CD4-positive, CD25-positive, alpha-beta regulatory T cell (primary cell): ENCODE data around the gene BHLHE40. TPM values are rescaled to one million over a fixed set of nuclear protein-coding genes. Genes with fewer than 3 reads are reported as not detected.

Experiments used
- ATAC-seq, 2 donors: fragments of 150-1000 bp; cut with Tn5 transposase; one replicate each; pipeline ENCODE4 v1.10.0; 2021; ENCODE audit warnings: low read depth in 2 of 2, moderate number of reproducible peaks in 2 of 2, moderate library complexity in 1 of 2
- DNase-seq, 3 donors: peaks; one replicate each; pipeline versions ENCODE4 v3.0.0 to v3.0.0-alpha.2; 2012 to 2022; ENCODE audit warnings: mixed read lengths in 1 of 3
- H3K27ac ChIP-seq: one replicate; pipeline ENCODE4 v1.7.0; 2013; ENCODE audit warnings: mild to moderate bottlenecking, low read length; ENCODE audit not compliant: insufficient read depth, poor library complexity, severe bottlenecking
- H3K27me3 ChIP-seq: one replicate; pipeline ENCODE4 v1.7.0; 2013; ENCODE audit warnings: low read length; ENCODE audit not compliant: control insufficient read depth, insufficient read depth
- H3K36me3 ChIP-seq: one replicate; pipeline ENCODE4 v1.7.0; 2013; ENCODE audit warnings: mild to moderate bottlenecking, low read length, moderate library complexity; ENCODE audit not compliant: control insufficient read depth, insufficient read depth
- H3K4me1 ChIP-seq: 2 replicates; pipeline ENCODE4 v1.7.0; 2013; ENCODE audit warnings: mild to moderate bottlenecking, low read length; ENCODE audit not compliant: insufficient read depth, control insufficient read depth, poor library complexity, severe bottlenecking
- H3K4me3 ChIP-seq: one replicate; pipeline ENCODE4 v1.7.0; 2013; ENCODE audit warnings: low read depth, mild to moderate bottlenecking, low read length, moderate library complexity
- H3K9me3 ChIP-seq, 2 experiments: 1 replicate in 1 of 2; 2 replicates in 1 of 2; pipeline ENCODE4 v1.7.0; 2013; ENCODE audit warnings: low read length in 2 of 2, mild to moderate bottlenecking in 1 of 2, moderate library complexity in 1 of 2; ENCODE audit not compliant: control insufficient read depth in 2 of 2
- H3K27ac Mint-ChIP-seq, 3 donors: one replicate each; pipeline ENCODE4 v1.8.0; 2020 to 2022; ENCODE audit warnings: mild to moderate bottlenecking in 3 of 3, mixed read lengths in 3 of 3, moderate library complexity in 2 of 3
- H3K27me3 Mint-ChIP-seq: one replicate; pipeline ENCODE4 v1.8.0; 2022; ENCODE audit warnings: mild to moderate bottlenecking, mixed read lengths
- H3K36me3 Mint-ChIP-seq: one replicate; pipeline ENCODE4 v1.8.0; 2020; ENCODE audit warnings: mixed read lengths
- H3K4me1 Mint-ChIP-seq, 4 donors: one replicate each; pipeline ENCODE4 v1.8.0; 2020 to 2022; ENCODE audit warnings: mixed read lengths in 4 of 4, mild to moderate bottlenecking in 1 of 4
- H3K4me3 Mint-ChIP-seq, 4 donors: one replicate each; pipeline ENCODE4 v1.8.0; 2020 to 2022; ENCODE audit warnings: mild to moderate bottlenecking in 4 of 4, mixed read lengths in 4 of 4, moderate library complexity in 3 of 4
- H3K9me3 Mint-ChIP-seq, 7 donors: one replicate each; pipeline ENCODE4 v1.8.0; 2020 to 2022; ENCODE audit warnings: mixed read lengths in 7 of 7, mild to moderate bottlenecking in 3 of 7, moderate library complexity in 2 of 7
- polyA plus RNA-seq, 4 donors: library from polyadenylated mRNA; unstranded; fragments of 300-500 nt; fragmentation: Illumina TruSeq; gene quantifications; one replicate each; pipeline ENCODE4 v1.2.3, GENCODE V29; 2021
- total RNA-seq: library from RNA; stranded (reverse); gene quantifications from one replicate; pipeline ENCODE4 v1.2.3, GENCODE V29; 2022

BHLHE40 gene
- total and polyA plus RNA-seq, 5 donors from 2014 or later: 0.65 to 44.4 (median 0.75) TPM

DNA sequence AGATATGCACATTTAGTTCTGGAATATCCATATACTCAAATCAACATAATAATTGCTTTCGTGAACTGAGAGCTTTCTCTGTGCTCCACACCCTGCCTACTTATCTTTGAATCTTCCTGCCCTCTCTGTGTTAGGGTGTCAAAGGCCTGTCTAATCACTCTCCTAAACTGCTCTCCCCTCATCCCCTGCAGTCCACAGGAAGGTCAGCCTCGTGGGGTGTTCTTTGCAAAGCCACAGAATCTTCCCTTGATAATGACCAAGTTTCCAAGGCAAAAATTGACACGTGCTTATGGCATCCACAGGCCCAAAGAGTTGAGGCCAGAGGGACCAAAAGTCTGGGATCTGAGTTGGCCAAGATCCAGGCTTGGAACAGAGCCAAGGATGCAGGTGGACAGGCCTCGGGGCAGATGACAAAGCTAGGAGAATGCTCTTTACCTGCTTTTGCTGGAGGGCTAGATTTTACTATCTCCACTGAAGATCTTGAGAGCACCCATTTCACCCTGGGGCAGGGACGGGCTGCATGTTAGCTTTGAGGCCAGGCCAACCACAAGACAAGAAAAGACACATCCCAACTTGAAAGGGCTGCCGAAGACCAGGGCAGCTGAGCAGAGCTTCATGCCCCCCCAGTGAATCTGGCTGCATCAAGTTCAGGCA lies 20.4 kb downstream of the BHLHE40 start:
- DNase-seq (no peak), ATAC-seq (no peak)
- Histone ChIP-seq H3K4me3 (no peak overlapping the region), H3K27me3 (no peaks in the 10 kb centered on the region), H3K4me1 (no peaks in the 10 kb centered on the region), H3K36me3 (no peaks in the 10 kb centered on the region), H3K9me3 (no peaks in the 10 kb centered on the region), H3K27ac (no peak overlapping the region)
- H3K27me3 Mint-ChIP-seq: no peaks in the 10 kb centered on the region
- no peaks in the 10 kb centered on the region for H3K36me3 Mint-ChIP-seq
- no peak overlapping the region for H3K27ac Mint-ChIP-seq
- no peaks in the 10 kb centered on the region for H3K9me3 Mint-ChIP-seq
- no peak overlapping the region for H3K4me3 Mint-ChIP-seq
- H3K4me1 Mint-ChIP-seq: no peaks in the 10 kb centered on the region

- Mint-ChIP-seq H3K27ac (peak overlapping the region in 1 of 3 donors; percentile 83), H3K9me3 (peaks cover 0 to 2% (median 0%) of the 10 kb centered on the region in 7 donors)
These were observed 21.9 kb downstream of the BHLHE40 start for GRCh38 chr3:5001135-5001534.

DNA sequence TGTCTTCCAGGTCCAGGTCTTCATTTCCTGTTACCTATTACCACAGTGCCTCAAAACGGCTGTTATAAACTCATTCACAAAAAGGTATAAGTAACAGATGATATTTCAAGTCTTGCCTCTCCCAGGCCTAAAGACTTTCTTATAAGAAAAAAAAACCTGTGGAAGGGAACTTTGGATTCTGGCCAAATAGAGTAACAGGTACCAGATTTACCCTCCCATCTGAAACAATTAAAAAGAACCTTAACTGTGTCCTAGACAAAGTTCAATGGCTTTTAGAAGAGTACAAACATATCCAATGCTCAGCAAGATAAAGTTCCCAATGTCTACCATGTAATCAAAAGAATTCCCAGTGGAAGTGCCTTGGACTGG lies 22.6 kb downstream of the BHLHE40 start:
- no peaks in the 10 kb centered on the region for H3K36me3 ChIP-seq
- Mint-ChIP-seq H3K27me3 (peaks cover 1% of the 10 kb centered on the region), H3K27ac (no peak overlapping the region), H3K4me3 (no peak overlapping the region), H3K36me3 (no peaks in the 10 kb centered on the region), H3K9me3 (peaks cover 0 to 2% (median 0%) of the 10 kb centered on the region in 7 donors), H3K4me1 (peaks cover 0 to 2% (median 2%) of the 10 kb centered on the region in 4 donors)
- ATAC-seq (no peak), DNase-seq (no peak)
- H3K4me1 ChIP-seq: peaks cover 3% of the 10 kb centered on the region
- no peak overlapping the region for H3K27ac ChIP-seq
- no peaks in the 10 kb centered on the region for H3K9me3 ChIP-seq
- no peak overlapping the region for H3K4me3 ChIP-seq
- H3K27me3 ChIP-seq: no peaks in the 10 kb centered on the region

More at GRCh38 chr3:5001135-5001534, 21.9 kb downstream of the BHLHE40 start:
- Histone ChIP-seq H3K36me3 (no peaks in the 10 kb centered on the region), H3K4me1 (no peaks in the 10 kb centered on the region), H3K4me3 (no peak overlapping the region), H3K27ac (no peak overlapping the region), H3K9me3 (no peaks in the 10 kb centered on the region), H3K27me3 (no peaks in the 10 kb centered on the region)
- DNase-seq (no peak), ATAC-seq (no peak)
- no peaks in the 10 kb centered on the region for H3K4me1 Mint-ChIP-seq
- H3K36me3 Mint-ChIP-seq: no peaks in the 10 kb centered on the region
- H3K4me3 Mint-ChIP-seq: no peak overlapping the region
- no peaks in the 10 kb centered on the region for H3K27me3 Mint-ChIP-seq

DNA sequence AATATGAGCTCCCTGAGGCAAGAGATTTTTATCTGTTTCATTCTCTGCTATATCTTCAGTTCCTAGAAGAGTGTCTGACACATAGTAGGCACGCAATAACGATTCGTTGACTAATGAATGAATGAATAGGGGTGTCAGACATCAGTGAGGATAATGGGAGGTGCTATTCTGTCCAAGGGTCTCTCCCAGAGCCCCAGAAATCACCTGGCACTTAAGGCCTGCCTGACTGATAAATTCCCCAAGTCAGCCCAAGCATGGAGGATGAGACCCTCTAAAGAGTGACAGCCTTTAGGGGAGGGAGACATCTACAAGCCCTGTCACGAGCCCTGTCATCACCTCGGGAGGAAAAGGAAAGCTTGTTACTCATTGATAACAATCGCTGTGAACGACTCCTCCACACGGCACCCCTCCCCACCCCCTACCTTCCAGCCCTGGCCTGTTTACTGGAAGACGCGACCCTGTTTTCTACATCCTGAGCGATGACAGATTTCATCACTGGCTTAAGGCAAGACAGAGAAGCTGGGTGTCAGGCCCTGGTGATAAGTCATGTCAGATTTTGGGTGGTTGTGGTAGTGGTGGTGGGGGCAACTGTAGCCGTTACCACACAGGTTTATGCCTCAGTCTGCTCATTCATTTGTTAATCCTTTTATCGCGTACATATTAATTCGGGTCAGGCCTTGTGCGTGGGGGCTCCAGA lies 23.1 kb downstream of the BHLHE40 start:
- H3K27me3 Mint-ChIP-seq: peaks cover 6% of the 10 kb centered on the region
- H3K4me3 Mint-ChIP-seq: no peak overlapping the region
- DNase-seq: no peak
- no peak overlapping the region for H3K27ac Mint-ChIP-seq
- peak; percentile 26 to 34 for ATAC-seq
- Histone ChIP-seq H3K36me3 (no peaks in the 10 kb centered on the region), H3K4me3 (no peak overlapping the region), H3K4me1 (peaks cover 4% of the 10 kb centered on the region), H3K27me3 (no peaks in the 10 kb centered on the region), H3K27ac (no peak overlapping the region), H3K9me3 (no peaks in the 10 kb centered on the region)
- H3K9me3 Mint-ChIP-seq: peaks cover 0 to 2% (median 0%) of the 10 kb centered on the region in 7 donors
- H3K4me1 Mint-ChIP-seq: peaks cover 0 to 8% (median 5%) of the 10 kb centered on the region in 4 donors
- H3K36me3 Mint-ChIP-seq: no peaks in the 10 kb centered on the region

DNA sequence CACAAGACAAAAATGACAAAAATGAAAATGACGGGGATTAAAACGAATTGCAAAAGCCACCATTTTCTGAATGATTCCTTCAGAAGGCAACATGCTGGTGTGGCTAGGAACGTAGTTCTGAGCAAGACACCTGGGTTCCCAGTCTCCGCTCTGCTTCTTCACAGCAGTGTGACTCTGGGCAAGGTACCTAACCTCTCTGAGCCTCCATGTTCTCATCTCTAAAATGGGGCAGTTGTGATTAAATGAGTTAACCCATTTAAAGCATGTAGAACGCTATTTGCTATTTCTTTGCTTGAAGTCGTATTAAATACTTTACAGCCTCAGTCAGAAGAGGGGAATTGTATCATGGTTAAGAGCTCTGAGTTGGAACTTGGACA lies 23.6 kb downstream of the BHLHE40 start:
- Histone ChIP-seq H3K4me3 (no peak overlapping the region), H3K27ac (no peak overlapping the region), H3K27me3 (no peaks in the 10 kb centered on the region), H3K4me1 (peaks cover 4% of the 10 kb centered on the region), H3K36me3 (no peaks in the 10 kb centered on the region), H3K9me3 (no peaks in the 10 kb centered on the region)
- H3K4me3 Mint-ChIP-seq: no peak overlapping the region
- H3K36me3 Mint-ChIP-seq: no peaks in the 10 kb centered on the region
- no peak for DNase-seq
- ATAC-seq: no peak
- peaks cover 0 to 2% (median 0%) of the 10 kb centered on the region in 7 donors for H3K9me3 Mint-ChIP-seq
- H3K27ac Mint-ChIP-seq: no peak overlapping the region
- peaks cover 9% of the 10 kb centered on the region for H3K27me3 Mint-ChIP-seq
- H3K4me1 Mint-ChIP-seq: peaks cover 0 to 11% (median 5%) of the 10 kb centered on the region in 4 donors

- H3K4me1 Mint-ChIP-seq: peaks cover 0 to 11% (median 5%) of the 10 kb centered on the region in 4 donors
- Histone ChIP-seq H3K4me1 (peaks cover 4% of the 10 kb centered on the region), H3K27me3 (no peaks in the 10 kb centered on the region), H3K9me3 (no peaks in the 10 kb centered on the region), H3K4me3 (no peak overlapping the region), H3K36me3 (no peaks in the 10 kb centered on the region), H3K27ac (no peak overlapping the region)
- peak overlapping the region in 2 of 3 donors; percentile 38 to 43 for H3K27ac Mint-ChIP-seq
- H3K36me3 Mint-ChIP-seq: no peaks in the 10 kb centered on the region
- DNase-seq (no peak), ATAC-seq (no peak)
- H3K9me3 Mint-ChIP-seq: peaks cover 0 to 2% (median 0%) of the 10 kb centered on the region in 7 donors
- H3K4me3 Mint-ChIP-seq: no peak overlapping the region
- peaks cover 9% of the 10 kb centered on the region for H3K27me3 Mint-ChIP-seq
These were observed 25.3 kb downstream of the BHLHE40 start for GRCh38 chr3:5004319-5005152.

- no peak for DNase-seq
- peak overlapping the region in 1 of 4 donors; percentile 54 for H3K4me3 Mint-ChIP-seq
- ATAC-seq: no peak
- Histone ChIP-seq H3K4me3 (no peak overlapping the region), H3K27me3 (no peaks in the 10 kb centered on the region), H3K36me3 (no peaks in the 10 kb centered on the region), H3K27ac (no peak overlapping the region), H3K9me3 (no peaks in the 10 kb centered on the region), H3K4me1 (peaks cover 4% of the 10 kb centered on the region)
- no peak overlapping the region for H3K27ac Mint-ChIP-seq
- H3K9me3 Mint-ChIP-seq: peaks cover 0 to 2% (median 0%) of the 10 kb centered on the region in 7 donors
- H3K36me3 Mint-ChIP-seq: no peaks in the 10 kb centered on the region
- peaks cover 0 to 11% (median 5%) of the 10 kb centered on the region in 4 donors for H3K4me1 Mint-ChIP-seq
- peaks cover 9% of the 10 kb centered on the region for H3K27me3 Mint-ChIP-seq
These were observed 26.1 kb downstream of the BHLHE40 start for GRCh38 chr3:5005367-5005766.
